Mammary epithelial cell (primary cell): ENCODE measurements around the gene TLX3.
A peak's percentile ranks its signal among the peaks of the same experiment; 100 is the strongest.

ENCODE experiments used
- EZH2 ChIP-seq: IDR thresholded peaks from 2 replicates; pipeline ENCODE4 v1.6.1; 2012; ENCODE audit warnings: low read length, inconsistent platforms, borderline replicate concordance
- TF ChIP-seq, protein P1 (sequence below), 2 donors: IDR thresholded peaks in 1 of 2; conservative IDR thresholded peaks in 1 of 2; 2 replicates each; pipeline ENCODE4 v1.5.1; 2011 to 2012; ENCODE audit warnings: inconsistent platforms in 2 of 2, low read length in 2 of 2, mild to moderate bottlenecking in 2 of 2, control low read depth in 1 of 2, low read depth in 1 of 2; ENCODE audit not compliant: insufficient read depth in 1 of 2; ENCODE audit errors: extremely low read depth in 1 of 2

DNA sequence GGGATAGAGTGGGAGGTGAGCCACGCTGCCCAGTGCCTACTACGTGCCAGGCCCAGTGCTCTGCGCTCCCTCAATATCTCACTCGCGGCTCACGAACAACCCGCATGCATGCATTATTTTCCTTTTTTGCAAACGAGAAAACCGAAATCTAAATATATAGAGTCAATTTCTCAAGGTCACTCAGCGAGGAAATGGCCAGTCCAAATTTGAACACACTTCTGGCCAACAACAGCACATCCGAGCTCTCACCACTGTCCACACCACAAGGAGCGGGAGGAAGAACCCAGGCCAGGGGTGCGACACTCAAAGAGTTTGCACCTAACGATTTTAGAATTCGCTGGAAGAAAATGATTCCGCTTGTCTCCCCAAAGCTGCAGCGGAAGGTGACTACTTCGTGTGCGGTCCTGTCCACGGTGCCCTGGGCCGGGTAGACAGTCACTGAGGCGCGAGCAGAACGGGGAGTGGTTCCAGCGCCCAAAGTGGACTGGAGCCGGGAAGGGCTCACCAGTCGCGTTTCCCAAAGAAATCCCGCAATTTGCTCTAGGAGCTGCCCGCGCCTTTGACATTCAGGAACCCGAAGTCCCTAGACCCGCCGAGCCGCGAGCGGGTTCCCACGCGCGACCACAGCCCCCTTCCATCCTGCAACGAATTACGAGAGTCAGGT lies 1.1 kb upstream of the TLX3 start:
- TF ChIP-seq, protein P1, sequence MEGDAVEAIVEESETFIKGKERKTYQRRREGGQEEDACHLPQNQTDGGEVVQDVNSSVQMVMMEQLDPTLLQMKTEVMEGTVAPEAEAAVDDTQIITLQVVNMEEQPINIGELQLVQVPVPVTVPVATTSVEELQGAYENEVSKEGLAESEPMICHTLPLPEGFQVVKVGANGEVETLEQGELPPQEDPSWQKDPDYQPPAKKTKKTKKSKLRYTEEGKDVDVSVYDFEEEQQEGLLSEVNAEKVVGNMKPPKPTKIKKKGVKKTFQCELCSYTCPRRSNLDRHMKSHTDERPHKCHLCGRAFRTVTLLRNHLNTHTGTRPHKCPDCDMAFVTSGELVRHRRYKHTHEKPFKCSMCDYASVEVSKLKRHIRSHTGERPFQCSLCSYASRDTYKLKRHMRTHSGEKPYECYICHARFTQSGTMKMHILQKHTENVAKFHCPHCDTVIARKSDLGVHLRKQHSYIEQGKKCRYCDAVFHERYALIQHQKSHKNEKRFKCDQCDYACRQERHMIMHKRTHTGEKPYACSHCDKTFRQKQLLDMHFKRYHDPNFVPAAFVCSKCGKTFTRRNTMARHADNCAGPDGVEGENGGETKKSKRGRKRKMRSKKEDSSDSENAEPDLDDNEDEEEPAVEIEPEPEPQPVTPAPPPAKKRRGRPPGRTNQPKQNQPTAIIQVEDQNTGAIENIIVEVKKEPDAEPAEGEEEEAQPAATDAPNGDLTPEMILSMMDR (conservative IDR thresholded peaks at IDR 0.05 in 1 of 2, IDR thresholded peaks at IDR 0.05 in 1 of 2; ENCODE audit: extremely low read depth in 1 of 2, insufficient read depth in 1 of 2, low read depth in 1 of 2, low read length in 2 of 2), result no peak
- TF ChIP-seq EZH2, result peak; percentile 61
